NOMO-1 (cell line): ENCODE data around the gene APOBEC3A.
"Not testable (repeated sequence)": the region's sequence is repeated elsewhere in the genome, so short reads cannot be mapped to it uniquely, and the experiment has no call there.

Experiments used
- DNase-seq, 2 experiments: peaks; one replicate each; lab custom pipeline; 2025; ENCODE audit not compliant: unreplicated experiment in 2 of 2; lab: John Stamatoyannopoulos, UW

APOBEC3A gene

GRCh38 chr22:38977289-38977688 lies 19.9 kb downstream of the APOBEC3A start:
- not testable (repeated sequence) for DNase-seq

GRCh38 chr22:38980587-38980986 lies 23.2 kb downstream of the APOBEC3A start:
- not testable (repeated sequence) for DNase-seq

- no peak for DNase-seq
Measured at GRCh38 chr22:38981005-38981991, 23.9 kb downstream of the APOBEC3A start.

- DNase-seq, result peak; percentile 86 to 94
Measured at GRCh38 chr22:38981992-38982927, 24.9 kb downstream of the APOBEC3A start, which contains the start of gene APOBEC3B. TSS of gene APOBEC3B (plus strand) at chr22:38982347. CDS start at chr22:38982454, 107 bp downstream.

- DNase-seq, result peak; percentile 72 to 79
Measured at GRCh38 chr22:38984224-38984623, 26.8 kb downstream of the APOBEC3A start.

GRCh38 chr22:38984784-38985757 lies 27.7 kb downstream of the APOBEC3A start:
- not testable (repeated sequence) for DNase-seq

GRCh38 chr22:38986629-38987028 lies 29.2 kb downstream of the APOBEC3A start:
- no peak for DNase-seq

- DNase-seq, result no peak
Measured at GRCh38 chr22:38987171-38987895, 29.9 kb downstream of the APOBEC3A start.

- no peak for DNase-seq
Measured at GRCh38 chr22:38989466-38989865, 32.1 kb downstream of the APOBEC3A start.

GRCh38 chr22:38992871-38993371 lies 35.5 kb downstream of the APOBEC3A start:
- not testable (repeated sequence) for DNase-seq

GRCh38 chr22:38996105-38996504 lies 38.7 kb downstream of the APOBEC3A start:
- DNase-seq, result no peak

- DNase-seq, result no peak
Measured at GRCh38 chr22:38997518-38997917, 40.1 kb downstream of the APOBEC3A start.

GRCh38 chr22:39003165-39003638 lies 45.8 kb downstream of the APOBEC3A start:
- peak; percentile 87 to 93 for DNase-seq

GRCh38 chr22:39007177-39007576 lies 49.8 kb downstream of the APOBEC3A start:
- DNase-seq, result no peak

- DNase-seq, result peak in 1 of 2 experiments; percentile 9
Measured at GRCh38 chr22:39008271-39008850, 51.0 kb downstream of the APOBEC3A start.

- no peak for DNase-seq
Measured at GRCh38 chr22:39010946-39011345, 53.5 kb downstream of the APOBEC3A start.
